H9 (cell line): Measurements from ENCODE around the gene ABCG8. TPM values are rescaled to one million over a fixed set of nuclear protein-coding genes. Genes with fewer than 3 reads are reported as not detected.

Experiments used
- DNase-seq: peaks from one replicate; pipeline ENCODE4 v3.0.0-alpha.2; 2017
- H2AFZ ChIP-seq: one replicate; pipeline ENCODE4 v1.6.1; 2013; ENCODE audit warnings: mild to moderate bottlenecking, low read length, control low read depth, moderate library complexity
- H2AK5ac ChIP-seq: 2 replicates; pipeline ENCODE4 v1.6.1; 2013; ENCODE audit warnings: low read length, control low read depth, mixed read lengths; ENCODE audit not compliant: insufficient read length
- H2BK120ac ChIP-seq: one replicate; pipeline ENCODE4 v1.6.1; 2013; ENCODE audit warnings: low read depth, mild to moderate bottlenecking, low read length, control low read depth, inconsistent platforms; ENCODE audit not compliant: poor library complexity, severe bottlenecking
- H2BK12ac ChIP-seq: 2 replicates; pipeline ENCODE4 v1.6.1; 2013; ENCODE audit warnings: low read length, control low read depth, mixed read lengths, low read depth; ENCODE audit not compliant: insufficient read length
- H2BK15ac ChIP-seq: 2 replicates; pipeline ENCODE4 v1.6.1; 2013; ENCODE audit warnings: low read depth, low read length, control low read depth
- H2BK20ac ChIP-seq: one replicate; pipeline ENCODE4 v1.6.1; 2013; ENCODE audit warnings: low read depth, mild to moderate bottlenecking, low read length, control low read depth, inconsistent platforms; ENCODE audit not compliant: poor library complexity, severe bottlenecking
- H2BK5ac ChIP-seq: 2 replicates; pipeline ENCODE4 v1.6.1; 2013; ENCODE audit warnings: low read length, control low read depth, mixed read lengths; ENCODE audit not compliant: insufficient read length
- H3K14ac ChIP-seq: 2 replicates; pipeline ENCODE4 v1.6.1; 2013; ENCODE audit warnings: low read length, control low read depth; ENCODE audit not compliant: insufficient read depth
- H3K18ac ChIP-seq: 2 replicates; pipeline ENCODE4 v1.6.1; 2013; ENCODE audit warnings: low read depth, mild to moderate bottlenecking, mixed read lengths, low read length, control low read depth; ENCODE audit not compliant: insufficient read length
- H3K23ac ChIP-seq: 2 replicates; pipeline ENCODE4 v1.6.1; 2013; ENCODE audit warnings: low read length, control low read depth, mixed read lengths, low read depth; ENCODE audit not compliant: insufficient read length
- H3K23me2 ChIP-seq: 2 replicates; pipeline ENCODE4 v1.6.1; 2013; ENCODE audit warnings: low read depth, mild to moderate bottlenecking, mixed read lengths, low read length, control low read depth; ENCODE audit not compliant: insufficient read length, poor library complexity, severe bottlenecking
- H3K27ac ChIP-seq: 2 replicates; pipeline ENCODE4 v1.5.1; 2013; ENCODE audit warnings: low read length, control low read depth, mixed read lengths, low read depth; ENCODE audit not compliant: insufficient read length
- H3K27me3 ChIP-seq: 2 replicates; pipeline ENCODE4 v1.6.1; 2013; ENCODE audit warnings: low read length, control low read depth, inconsistent platforms; ENCODE audit not compliant: insufficient read depth
- H3K4ac ChIP-seq: 2 replicates; pipeline ENCODE4 v1.6.1; 2013; ENCODE audit warnings: low read depth, mild to moderate bottlenecking, control low read depth, inconsistent platforms, low read length, moderate library complexity
- H3K4me1 ChIP-seq: 2 replicates; pipeline ENCODE4 v1.6.1; 2013; ENCODE audit warnings: low read length, control low read depth, inconsistent platforms; ENCODE audit not compliant: insufficient read depth
- H3K4me2 ChIP-seq: 2 replicates; pipeline ENCODE4 v1.6.1; 2013; ENCODE audit warnings: low read length, control low read depth, mixed read lengths; ENCODE audit not compliant: insufficient read length, insufficient read depth
- H3K56ac ChIP-seq: 2 replicates; pipeline ENCODE4 v1.6.1; 2013; ENCODE audit warnings: low read depth, mild to moderate bottlenecking, mixed read lengths, low read length, control low read depth; ENCODE audit not compliant: insufficient read length
- H3K79me1 ChIP-seq: 2 replicates; pipeline ENCODE4 v1.6.1; 2013; ENCODE audit warnings: low read depth, mild to moderate bottlenecking, moderate library complexity, low read length, control low read depth, inconsistent platforms; ENCODE audit not compliant: insufficient read depth, poor library complexity, severe bottlenecking
- H3K79me2 ChIP-seq: 2 replicates; pipeline ENCODE4 v1.6.1; 2013; ENCODE audit warnings: low read length, control low read depth, inconsistent platforms; ENCODE audit not compliant: insufficient read depth
- H3K9ac ChIP-seq: 2 replicates; pipeline ENCODE4 v1.6.1; 2013; ENCODE audit warnings: low read length, control low read depth, mixed read lengths; ENCODE audit not compliant: insufficient read length; ENCODE audit errors: extremely low read depth
- H3K9me3 ChIP-seq: one replicate; pipeline ENCODE4 v1.6.1; 2013; ENCODE audit warnings: low read depth, low read length, inconsistent platforms; ENCODE audit not compliant: control insufficient read depth
- H3T11ph ChIP-seq: one replicate; pipeline ENCODE4 v1.6.1; 2013; ENCODE audit warnings: mild to moderate bottlenecking, low read length, control low read depth, inconsistent platforms
- H4K20me1 ChIP-seq: one replicate; pipeline ENCODE4 v1.6.1; 2013; ENCODE audit not compliant: control insufficient read depth, insufficient read length, insufficient read depth
- H4K5ac ChIP-seq: 2 replicates; pipeline ENCODE4 v1.6.1; 2013; ENCODE audit warnings: low read depth, mild to moderate bottlenecking, mixed read lengths, low read length, control low read depth; ENCODE audit not compliant: insufficient read length
- H4K8ac ChIP-seq: replicated peaks from 2 replicates; pipeline ENCODE4 v1.6.1; 2013; ENCODE audit warnings: low read length, control low read depth, mixed read lengths, low read depth; ENCODE audit not compliant: insufficient read length
- H4K91ac ChIP-seq: 2 replicates; pipeline ENCODE4 v1.6.1; 2013; ENCODE audit warnings: low read depth, mild to moderate bottlenecking, moderate library complexity, mixed read lengths, low read length, control low read depth; ENCODE audit not compliant: insufficient read length
- H3K27ac Mint-ChIP-seq, 3 experiments: 2 replicates in 2 of 3; 3 replicates in 1 of 3; pipeline ENCODE4 v1.8.0; 2020 to 2021; ENCODE audit warnings: mixed read lengths in 3 of 3, mild to moderate bottlenecking in 1 of 3, moderate library complexity in 1 of 3
- H3K27me3 Mint-ChIP-seq: 2 replicates; pipeline ENCODE4 v1.8.0; 2021; ENCODE audit warnings: low read depth, mild to moderate bottlenecking, moderate library complexity, mixed read lengths
- H3K36me3 Mint-ChIP-seq, 3 experiments: 2 replicates in 2 of 3; 3 replicates in 1 of 3; pipeline ENCODE4 v1.8.0; 2020 to 2021; ENCODE audit warnings: low read depth in 3 of 3, mixed read lengths in 3 of 3; ENCODE audit not compliant: insufficient read depth in 1 of 3
- H3K4me1 Mint-ChIP-seq, 2 experiments: 2 replicates each; pipeline ENCODE4 v1.8.0; 2020; ENCODE audit warnings: mixed read lengths in 2 of 2
- H3K4me3 Mint-ChIP-seq, 2 experiments: 2 replicates in 1 of 2; 3 replicates in 1 of 2; pipeline ENCODE4 v1.8.0; 2020 to 2021; ENCODE audit warnings: mild to moderate bottlenecking in 2 of 2, mixed read lengths in 2 of 2, moderate library complexity in 1 of 2
- H3K9me3 Mint-ChIP-seq, 2 experiments: 2 replicates in 1 of 2; 3 replicates in 1 of 2; pipeline ENCODE4 v1.8.0; 2020; ENCODE audit warnings: mild to moderate bottlenecking in 2 of 2, mixed read lengths in 2 of 2, moderate library complexity in 1 of 2
- CTCF ChIP-seq: fragments of 200-600 bp; sonication (generic); conservative IDR thresholded peaks from 3 replicates; pipeline ENCODE4 v1.8.0; 2021; ENCODE audit warnings: antibody characterized with exemption, mild to moderate bottlenecking
- WGBS: extraction: QIAGEN DNeasy Blood & Tissue Kit; methylation state at CpG from one replicate; pipeline ENCODE4 v1.1.7; 2013; ENCODE audit warnings: missing lambda C conversion rate, low lambda C conversion rate, mixed read lengths; ENCODE audit not compliant: insufficient read length; ENCODE audit errors: extremely low coverage; 5-methylcytosine and 5-hydroxymethylcytosine counted together
- total RNA-seq: library from RNA; stranded (reverse); gene quantifications from 2 replicates; pipeline ENCODE4 v1.2.1, GENCODE V29; 2021

Gene ABCG8
- total RNA-seq, 1 experiment from 2014 or later: not detected

GRCh38 chr2:43896906-43897305, 58.1 kb downstream of the ABCG8 start:
- no peak overlapping the region for H3K27ac ChIP-seq
- no peak overlapping the region for H3K56ac ChIP-seq
- no peak overlapping the region for H4K91ac ChIP-seq
- H3K27me3 ChIP-seq: no peaks in the 10 kb centered on the region
- H3T11ph ChIP-seq: no peak overlapping the region
- no peak for TF ChIP-seq CTCF
- DNase-seq: no peak
- H3K4me2 ChIP-seq: no peak overlapping the region
- Mint-ChIP-seq H3K27me3 (no peaks in the 10 kb centered on the region), H3K36me3 (peaks cover 40 to 86% (median 69%) of the 10 kb centered on the region in 3 experiments), H3K4me3 (no peak overlapping the region), H3K9me3 (no peaks in the 10 kb centered on the region), H3K4me1 (peaks cover 0 to 4% of the 10 kb centered on the region in 2 experiments; a peak in 2 of 4 replicates), H3K27ac (no peak overlapping the region)
- no peak overlapping the region for H3K4ac ChIP-seq
- no peak overlapping the region for H2BK12ac ChIP-seq
- no peaks in the 10 kb centered on the region for H3K79me1 ChIP-seq
- H2AK5ac ChIP-seq: no peak overlapping the region
- no peak overlapping the region for H2BK5ac ChIP-seq
- H3K23me2 ChIP-seq: no peaks in the 10 kb centered on the region
- H3K4me1 ChIP-seq: no peaks in the 10 kb centered on the region
- H4K5ac ChIP-seq: no peak overlapping the region
- no peak overlapping the region for H3K23ac ChIP-seq
- H2BK20ac ChIP-seq: no peak overlapping the region
- no peak overlapping the region for H2AFZ ChIP-seq
- no peaks in the 10 kb centered on the region for H3K9me3 ChIP-seq
- H2BK120ac ChIP-seq: no peak overlapping the region
- no peak overlapping the region for H2BK15ac ChIP-seq
- no peak overlapping the region for H3K14ac ChIP-seq
- no peak overlapping the region for H3K9ac ChIP-seq
- no peak overlapping the region for H4K8ac ChIP-seq
- no peaks in the 10 kb centered on the region for H3K79me2 ChIP-seq
- no peaks in the 10 kb centered on the region for H4K20me1 ChIP-seq
- WGBS: no CpG with 5 or more reads among the region's 1 CpG
- H3K18ac ChIP-seq: no peak overlapping the region
